ENCODE data around the gene SLC2A13. TPM values are rescaled to one million over a fixed set of nuclear protein-coding genes. Genes with fewer than 3 reads are reported as not detected.
A peak's percentile ranks its signal among the peaks of the same experiment; 100 is the strongest.

The SLC2A13 gene
- 14.0 TPM for total RNA-seq

GRCh38 chr12:40105515-40106201 lies at the start of gene SLC2A13:
Gene SLC2A13 (minus strand): TSS chr12:40106081. CDS start chr12:40105808, 273 bp downstream.
- DNase-seq: peak; percentile 42

GRCh38 chr12:40154381-40154780 lies 48.5 kb upstream of the SLC2A13 start:
- DNase-seq: no peak

GRCh38 chr12:40153432-40153831 lies 47.6 kb upstream of the SLC2A13 start:
- no peak for DNase-seq

GRCh38 chr12:40152783-40153383 lies 47.0 kb upstream of the SLC2A13 start:
- DNase-seq: peak; percentile 16

- DNase-seq: no peak
These were observed 43.9 kb upstream of the SLC2A13 start for GRCh38 chr12:40149673-40150260.

- no peak for DNase-seq
These were observed 41.2 kb upstream of the SLC2A13 start for GRCh38 chr12:40146800-40147797.

GRCh38 chr12:40145896-40146295 lies 40.0 kb upstream of the SLC2A13 start:
- DNase-seq: no peak

- no peak for DNase-seq
These were observed 38.1 kb upstream of the SLC2A13 start for GRCh38 chr12:40144023-40144422.

GRCh38 chr12:40142001-40142744 lies 36.3 kb upstream of the SLC2A13 start:
- no peak for DNase-seq

- DNase-seq: no peak
These were observed 32.6 kb upstream of the SLC2A13 start for GRCh38 chr12:40138526-40138925.

- no peak for DNase-seq
These were observed 31.4 kb upstream of the SLC2A13 start for GRCh38 chr12:40137252-40137651.

GRCh38 chr12:40127408-40127807 lies 21.5 kb upstream of the SLC2A13 start:
- no peak for DNase-seq

GRCh38 chr12:40123496-40123895 lies 17.6 kb upstream of the SLC2A13 start:
- DNase-seq: no peak

GRCh38 chr12:40122842-40123241 lies 17.0 kb upstream of the SLC2A13 start:
- DNase-seq: no peak

GRCh38 chr12:40117818-40118217 lies 11.9 kb upstream of the SLC2A13 start:
- DNase-seq: no peak

- DNase-seq: no peak
These were observed 4.7 kb upstream of the SLC2A13 start for GRCh38 chr12:40110586-40110985.

- DNase-seq: no peak
These were observed 2.1 kb upstream of the SLC2A13 start for GRCh38 chr12:40107803-40108620.

- peak; percentile 71 for DNase-seq
These were observed 1.4 kb upstream of the SLC2A13 start for GRCh38 chr12:40107098-40107802.

- DNase-seq: no peak
These were observed 774 bp upstream of the SLC2A13 start for GRCh38 chr12:40106655-40107054.

- no peak for DNase-seq
These were observed 287 bp upstream of the SLC2A13 start for GRCh38 chr12:40106202-40106533.

- no peak for DNase-seq
These were observed 691 bp downstream of the SLC2A13 start for GRCh38 chr12:40105265-40105514.
